ENCODE measurements around the gene PROC.

PROC gene

DNA sequence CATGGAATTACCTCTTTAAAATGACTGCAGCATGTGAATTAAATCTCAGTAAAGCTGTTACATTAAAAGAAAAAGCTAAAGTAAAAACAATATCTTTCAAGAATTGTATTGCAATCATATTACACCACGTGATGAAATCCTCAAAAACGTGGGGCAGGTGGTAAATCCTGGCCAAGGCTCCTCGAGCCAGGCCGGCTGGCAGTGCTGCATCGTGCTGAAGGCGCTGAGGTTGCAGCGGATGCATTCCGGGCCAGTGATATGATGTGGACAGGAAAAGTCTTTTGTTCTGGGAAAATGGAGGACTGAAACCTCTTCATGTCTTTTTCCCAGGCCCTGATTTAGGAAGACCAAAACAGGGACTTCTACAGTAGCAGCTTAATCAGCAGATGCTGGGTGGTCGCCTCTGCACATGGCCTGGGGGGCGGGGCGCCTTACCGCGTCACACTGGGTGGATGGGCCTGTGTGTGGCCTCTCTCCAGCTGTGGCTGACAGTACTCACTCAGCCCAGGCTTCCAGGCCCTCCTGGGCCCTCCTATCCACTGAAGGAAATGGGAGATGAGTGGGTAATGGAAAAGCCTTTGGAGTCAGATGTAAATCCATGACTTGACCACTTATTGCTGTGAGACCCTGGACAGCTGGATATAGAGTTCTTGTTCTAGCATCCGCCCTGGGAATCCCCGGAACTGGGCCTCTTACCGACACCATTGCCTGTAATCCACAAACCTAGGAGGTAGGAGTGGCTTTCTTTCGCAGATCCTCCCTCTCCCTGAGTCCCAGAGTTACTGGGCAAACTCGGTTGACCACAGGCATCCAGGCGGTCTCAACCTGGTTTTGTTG is 45.1 kb downstream of the PROC start:
- Histone ChIP-seq H3K27ac (no peak overlapping the region), H3K4me3 (ENCODE audit: low read depth in 1 of 2, low read length in 1 of 2) (no peak overlapping the region), H3K36me3 (peaks cover 17% of the 10 kb centered on the region), H3K9me3 (no peaks in the 10 kb centered on the region), H3K27me3 (no peaks in the 10 kb centered on the region), H3K4me1 (ENCODE audit: control insufficient read depth in 1 of 2, insufficient read depth in 1 of 2, low read depth in 1 of 2, low read length in 1 of 2) (no peaks in the 10 kb centered on the region)
- TF ChIP-seq, protein P1, sequence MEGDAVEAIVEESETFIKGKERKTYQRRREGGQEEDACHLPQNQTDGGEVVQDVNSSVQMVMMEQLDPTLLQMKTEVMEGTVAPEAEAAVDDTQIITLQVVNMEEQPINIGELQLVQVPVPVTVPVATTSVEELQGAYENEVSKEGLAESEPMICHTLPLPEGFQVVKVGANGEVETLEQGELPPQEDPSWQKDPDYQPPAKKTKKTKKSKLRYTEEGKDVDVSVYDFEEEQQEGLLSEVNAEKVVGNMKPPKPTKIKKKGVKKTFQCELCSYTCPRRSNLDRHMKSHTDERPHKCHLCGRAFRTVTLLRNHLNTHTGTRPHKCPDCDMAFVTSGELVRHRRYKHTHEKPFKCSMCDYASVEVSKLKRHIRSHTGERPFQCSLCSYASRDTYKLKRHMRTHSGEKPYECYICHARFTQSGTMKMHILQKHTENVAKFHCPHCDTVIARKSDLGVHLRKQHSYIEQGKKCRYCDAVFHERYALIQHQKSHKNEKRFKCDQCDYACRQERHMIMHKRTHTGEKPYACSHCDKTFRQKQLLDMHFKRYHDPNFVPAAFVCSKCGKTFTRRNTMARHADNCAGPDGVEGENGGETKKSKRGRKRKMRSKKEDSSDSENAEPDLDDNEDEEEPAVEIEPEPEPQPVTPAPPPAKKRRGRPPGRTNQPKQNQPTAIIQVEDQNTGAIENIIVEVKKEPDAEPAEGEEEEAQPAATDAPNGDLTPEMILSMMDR (IDR thresholded peaks at IDR 0.05): no peak

DNA sequence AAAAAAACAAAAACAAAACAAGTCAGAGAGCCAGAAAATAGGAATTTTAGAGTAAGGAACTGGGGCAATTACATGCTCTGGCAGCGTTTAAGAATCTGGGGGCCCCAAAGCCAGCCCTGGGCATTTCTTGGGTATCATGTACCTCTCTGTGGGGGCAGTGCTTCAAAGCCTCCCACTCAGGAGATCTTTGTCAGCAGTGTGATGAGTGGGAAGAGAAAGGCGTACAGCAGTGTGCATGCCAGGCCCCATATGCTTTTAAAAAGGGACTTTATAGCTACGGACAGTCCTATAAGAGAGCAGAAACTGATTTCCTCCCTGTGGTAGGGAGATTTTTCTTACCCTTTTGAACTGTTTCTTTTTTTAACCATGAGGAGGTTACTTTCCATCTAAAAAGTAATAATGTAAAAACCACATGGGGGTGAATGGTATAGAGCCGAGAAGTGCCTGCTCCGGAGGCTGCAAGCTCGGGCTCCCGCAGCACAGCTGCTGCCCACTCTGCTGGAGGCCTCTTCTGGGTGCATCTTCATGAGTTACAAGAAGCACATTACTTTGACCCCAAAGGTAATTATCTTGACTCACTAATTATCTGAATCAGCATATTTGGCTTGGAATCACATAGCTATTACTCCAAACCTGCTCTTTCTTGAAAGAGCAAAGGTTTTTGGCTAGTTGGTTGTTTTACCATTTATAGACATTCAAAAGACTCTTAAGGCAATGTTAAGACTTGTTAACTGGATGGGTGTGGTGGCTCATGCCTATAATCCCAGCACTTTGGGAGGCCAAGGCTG is 46.4 kb downstream of the PROC start:
- Histone ChIP-seq H3K27me3 (no peaks in the 10 kb centered on the region), H3K4me1 (ENCODE audit: control insufficient read depth in 1 of 2, insufficient read depth in 1 of 2, low read depth in 1 of 2, low read length in 1 of 2) (no peaks in the 10 kb centered on the region), H3K27ac (no peak overlapping the region), H3K36me3 (peaks cover 28% of the 10 kb centered on the region), H3K9me3 (no peaks in the 10 kb centered on the region), H3K4me3 (ENCODE audit: low read depth in 1 of 2, low read length in 1 of 2) (no peak overlapping the region)
- TF ChIP-seq, protein P1 (IDR thresholded peaks at IDR 0.05): no peak

DNA sequence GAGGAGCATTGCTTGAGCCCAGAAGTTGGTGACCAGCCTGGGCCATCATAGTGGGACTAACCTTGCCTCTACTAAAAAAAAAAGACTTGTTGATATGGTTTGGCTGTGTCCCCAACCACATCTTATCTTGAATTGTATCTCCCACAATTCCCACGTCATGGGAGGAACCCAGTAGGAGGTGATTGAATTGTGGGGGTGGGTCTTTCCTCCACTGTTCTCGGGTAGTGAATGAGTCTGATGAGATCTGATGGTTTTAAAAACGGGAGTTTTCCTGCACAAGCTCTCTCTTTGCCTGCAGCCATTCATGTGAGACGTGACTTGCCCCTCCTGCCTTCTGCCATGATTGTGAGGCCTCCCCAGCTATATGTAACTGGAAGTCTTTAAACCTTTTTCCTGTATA is 47.0 kb downstream of the PROC start:
- H3K27ac ChIP-seq: no peak overlapping the region
- TF ChIP-seq, protein P1 (IDR thresholded peaks at IDR 0.05): no peak
- H3K36me3 ChIP-seq: peaks cover 33% of the 10 kb centered on the region

DNA sequence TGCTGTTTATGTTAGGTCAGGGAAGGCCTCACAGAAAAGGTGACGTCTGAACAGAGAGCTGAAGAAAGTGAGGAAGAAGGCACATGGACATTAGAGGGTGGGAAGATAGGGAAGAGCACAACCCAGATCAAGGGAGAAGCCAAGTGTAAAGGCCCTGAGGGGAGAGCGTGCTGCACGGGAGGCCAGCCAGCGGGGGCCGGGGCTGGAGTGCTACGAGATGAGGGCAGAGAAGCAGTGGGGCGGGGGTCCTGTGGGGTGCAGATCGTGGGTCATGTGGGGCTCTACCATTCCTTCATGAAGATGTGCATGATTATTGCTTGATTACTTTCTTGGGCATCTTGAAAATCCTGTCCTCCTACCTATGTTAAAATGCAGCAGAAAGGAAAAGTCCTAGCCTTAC is 50.8 kb downstream of the PROC start:
- Histone ChIP-seq H3K9me3 (no peaks in the 10 kb centered on the region), H3K4me1 (ENCODE audit: control insufficient read depth in 1 of 2, insufficient read depth in 1 of 2, low read depth in 1 of 2, low read length in 1 of 2) (no peaks in the 10 kb centered on the region), H3K27me3 (no peaks in the 10 kb centered on the region), H3K4me3 (ENCODE audit: low read depth in 1 of 2, low read length in 1 of 2) (no peak overlapping the region), H3K27ac (no peak overlapping the region), H3K36me3 (peaks cover 33% of the 10 kb centered on the region)
- TF ChIP-seq, protein P1 (IDR thresholded peaks at IDR 0.05): no peak

More for the DNA sequence above, 47.0 kb downstream of the PROC start:
- Histone ChIP-seq H3K9me3 (no peaks in the 10 kb centered on the region), H3K4me1 (ENCODE audit: control insufficient read depth in 1 of 2, insufficient read depth in 1 of 2, low read depth in 1 of 2, low read length in 1 of 2) (no peaks in the 10 kb centered on the region), H3K27me3 (no peaks in the 10 kb centered on the region), H3K4me3 (ENCODE audit: low read depth in 1 of 2, low read length in 1 of 2) (no peak overlapping the region)

DNA sequence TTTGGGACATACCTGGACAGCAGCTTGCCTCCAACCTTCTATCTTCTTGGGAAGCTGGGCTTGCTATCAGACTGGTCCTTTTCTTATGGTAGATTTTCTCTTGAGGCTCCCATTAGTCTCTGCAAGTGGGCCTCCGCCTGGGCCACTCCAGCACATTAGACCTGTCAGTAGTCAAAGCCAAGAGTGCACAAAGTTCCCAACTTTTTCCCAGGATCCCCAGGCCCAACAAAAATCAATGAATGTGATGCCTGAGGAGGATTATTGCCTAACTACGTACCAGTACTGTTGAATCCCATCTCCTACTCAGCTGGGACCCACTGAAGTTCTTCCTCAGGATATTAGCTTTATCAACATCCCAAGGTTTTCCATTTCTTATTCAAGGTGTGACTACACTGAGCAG is 51.7 kb downstream of the PROC start:
- Histone ChIP-seq H3K36me3 (peaks cover 33% of the 10 kb centered on the region), H3K4me1 (ENCODE audit: control insufficient read depth in 1 of 2, insufficient read depth in 1 of 2, low read depth in 1 of 2, low read length in 1 of 2) (no peaks in the 10 kb centered on the region), H3K27ac (no peak overlapping the region), H3K4me3 (ENCODE audit: low read depth in 1 of 2, low read length in 1 of 2) (no peak overlapping the region), H3K27me3 (no peaks in the 10 kb centered on the region), H3K9me3 (no peaks in the 10 kb centered on the region)
- TF ChIP-seq, protein P1 (IDR thresholded peaks at IDR 0.05): no peak
